NT2/D1 (cell line): ENCODE data around the gene AIMP1.
"Not testable (repeated sequence)": the region's sequence is repeated elsewhere in the genome, so short reads cannot be mapped to it uniquely, and the experiment has no call there.

Source experiments
- SUZ12 ChIP-seq: IDR thresholded peaks from 2 replicates; pipeline ENCODE4 v1.6.1; 2011; ENCODE audit not compliant: insufficient read length, insufficient read depth; ENCODE audit errors: extremely low read depth
- YY1 ChIP-seq: IDR thresholded peaks from 2 replicates; pipeline ENCODE4 v1.6.1; 2011; ENCODE audit not compliant: insufficient read length, insufficient read depth
- ZNF274 ChIP-seq: IDR thresholded peaks from 2 replicates; pipeline ENCODE4 v1.6.1; 2011; ENCODE audit warnings: mild to moderate bottlenecking, low read depth, low read length

DNA sequence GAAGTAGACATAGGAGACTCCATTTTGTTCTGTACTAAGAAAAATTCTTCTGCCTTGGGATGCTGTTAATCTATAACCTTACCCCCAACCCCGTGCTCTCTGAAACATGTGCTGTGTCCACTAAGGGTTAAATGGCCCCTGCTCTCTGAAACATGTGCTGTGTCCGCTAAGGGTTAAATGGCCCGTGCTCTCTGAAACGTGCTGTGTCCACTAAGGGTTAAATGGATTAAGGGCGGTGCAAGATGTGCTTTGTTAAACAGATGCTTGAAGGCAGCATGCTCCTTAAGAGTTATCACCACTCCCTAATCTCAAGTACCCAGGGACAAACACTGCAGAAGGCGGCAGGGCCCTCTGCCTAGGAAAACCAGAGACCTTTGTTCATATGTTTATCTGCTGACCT lies 5.5 kb downstream of the AIMP1 start:
- TF ChIP-seq YY1, SUZ12, ZNF274: not testable (repeated sequence)
